ENCODE data around the gene CAP2. TPM values are rescaled to one million over a fixed set of nuclear protein-coding genes. Genes with fewer than 3 reads are reported as not detected.

Gene CAP2
- total and polyA plus RNA-seq, 9 of the 15 experiments (the other 6 are each of a cell fraction or from before 2014, with no cell fraction given) = not detected

DNA sequence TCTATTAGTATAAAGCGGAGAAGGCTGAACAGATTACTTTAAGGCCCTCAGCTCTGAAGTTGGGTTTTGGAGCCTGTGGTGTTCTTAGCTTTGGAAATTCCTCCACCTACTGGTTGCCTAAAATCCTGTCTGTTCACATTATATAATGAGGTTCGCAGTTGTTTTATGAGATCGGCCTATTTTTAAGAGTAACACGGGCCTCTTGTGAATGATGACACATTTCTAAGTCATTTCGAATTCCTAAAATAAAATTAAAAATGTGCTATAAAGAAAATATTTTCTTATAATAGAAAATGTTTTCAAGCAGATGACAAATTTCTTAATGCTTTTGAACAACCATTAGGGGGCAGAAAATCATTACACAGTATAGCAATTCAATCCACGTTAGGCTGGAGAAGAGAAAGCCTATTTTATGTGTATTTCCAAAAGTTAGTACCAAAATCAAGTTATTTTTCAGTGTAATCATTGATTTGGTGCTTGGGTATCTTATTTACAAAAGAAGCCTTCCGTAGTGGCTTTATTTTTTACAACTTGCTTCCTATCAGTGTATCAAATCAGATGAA is 190.9 kb downstream of the CAP2 start (continued):
- TF ChIP-seq, protein P1, sequence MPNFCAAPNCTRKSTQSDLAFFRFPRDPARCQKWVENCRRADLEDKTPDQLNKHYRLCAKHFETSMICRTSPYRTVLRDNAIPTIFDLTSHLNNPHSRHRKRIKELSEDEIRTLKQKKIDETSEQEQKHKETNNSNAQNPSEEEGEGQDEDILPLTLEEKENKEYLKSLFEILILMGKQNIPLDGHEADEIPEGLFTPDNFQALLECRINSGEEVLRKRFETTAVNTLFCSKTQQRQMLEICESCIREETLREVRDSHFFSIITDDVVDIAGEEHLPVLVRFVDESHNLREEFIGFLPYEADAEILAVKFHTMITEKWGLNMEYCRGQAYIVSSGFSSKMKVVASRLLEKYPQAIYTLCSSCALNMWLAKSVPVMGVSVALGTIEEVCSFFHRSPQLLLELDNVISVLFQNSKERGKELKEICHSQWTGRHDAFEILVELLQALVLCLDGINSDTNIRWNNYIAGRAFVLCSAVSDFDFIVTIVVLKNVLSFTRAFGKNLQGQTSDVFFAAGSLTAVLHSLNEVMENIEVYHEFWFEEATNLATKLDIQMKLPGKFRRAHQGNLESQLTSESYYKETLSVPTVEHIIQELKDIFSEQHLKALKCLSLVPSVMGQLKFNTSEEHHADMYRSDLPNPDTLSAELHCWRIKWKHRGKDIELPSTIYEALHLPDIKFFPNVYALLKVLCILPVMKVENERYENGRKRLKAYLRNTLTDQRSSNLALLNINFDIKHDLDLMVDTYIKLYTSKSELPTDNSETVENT (CRISPR knock-in tag; IDR thresholded peaks at IDR 0.05) = no peak
- peak; percentile 9; the same call in 1 of the 2 replicates for TF ChIP-seq KHSRP (IDR thresholded peaks at IDR 0.05)
- no peak for TF ChIP-seq RCOR1 (IDR thresholded peaks at IDR 0.05; ENCODE audit: borderline replicate concordance in 1 of 2, low read depth in 2 of 2, low read length in 2 of 2)
- no peak for TF ChIP-seq EGR1 (conservative IDR thresholded peaks at IDR 0.05)
- TF ChIP-seq, protein P2, sequence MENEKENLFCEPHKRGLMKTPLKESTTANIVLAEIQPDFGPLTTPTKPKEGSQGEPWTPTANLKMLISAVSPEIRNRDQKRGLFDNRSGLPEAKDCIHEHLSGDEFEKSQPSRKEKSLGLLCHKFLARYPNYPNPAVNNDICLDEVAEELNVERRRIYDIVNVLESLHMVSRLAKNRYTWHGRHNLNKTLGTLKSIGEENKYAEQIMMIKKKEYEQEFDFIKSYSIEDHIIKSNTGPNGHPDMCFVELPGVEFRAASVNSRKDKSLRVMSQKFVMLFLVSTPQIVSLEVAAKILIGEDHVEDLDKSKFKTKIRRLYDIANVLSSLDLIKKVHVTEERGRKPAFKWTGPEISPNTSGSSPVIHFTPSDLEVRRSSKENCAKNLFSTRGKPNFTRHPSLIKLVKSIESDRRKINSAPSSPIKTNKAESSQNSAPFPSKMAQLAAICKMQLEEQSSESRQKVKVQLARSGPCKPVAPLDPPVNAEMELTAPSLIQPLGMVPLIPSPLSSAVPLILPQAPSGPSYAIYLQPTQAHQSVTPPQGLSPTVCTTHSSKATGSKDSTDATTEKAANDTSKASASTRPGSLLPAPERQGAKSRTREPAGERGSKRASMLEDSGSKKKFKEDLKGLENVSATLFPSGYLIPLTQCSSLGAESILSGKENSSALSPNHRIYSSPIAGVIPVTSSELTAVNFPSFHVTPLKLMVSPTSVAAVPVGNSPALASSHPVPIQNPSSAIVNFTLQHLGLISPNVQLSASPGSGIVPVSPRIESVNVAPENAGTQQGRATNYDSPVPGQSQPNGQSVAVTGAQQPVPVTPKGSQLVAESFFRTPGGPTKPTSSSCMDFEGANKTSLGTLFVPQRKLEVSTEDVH (IDR thresholded peaks at IDR 0.05; ENCODE audit: low read depth, partially characterized antibody) = no peak
- TF ChIP-seq ZNF75A (CRISPR knock-in tag; IDR thresholded peaks at IDR 0.05) = no peak
- TF ChIP-seq, protein P3, sequence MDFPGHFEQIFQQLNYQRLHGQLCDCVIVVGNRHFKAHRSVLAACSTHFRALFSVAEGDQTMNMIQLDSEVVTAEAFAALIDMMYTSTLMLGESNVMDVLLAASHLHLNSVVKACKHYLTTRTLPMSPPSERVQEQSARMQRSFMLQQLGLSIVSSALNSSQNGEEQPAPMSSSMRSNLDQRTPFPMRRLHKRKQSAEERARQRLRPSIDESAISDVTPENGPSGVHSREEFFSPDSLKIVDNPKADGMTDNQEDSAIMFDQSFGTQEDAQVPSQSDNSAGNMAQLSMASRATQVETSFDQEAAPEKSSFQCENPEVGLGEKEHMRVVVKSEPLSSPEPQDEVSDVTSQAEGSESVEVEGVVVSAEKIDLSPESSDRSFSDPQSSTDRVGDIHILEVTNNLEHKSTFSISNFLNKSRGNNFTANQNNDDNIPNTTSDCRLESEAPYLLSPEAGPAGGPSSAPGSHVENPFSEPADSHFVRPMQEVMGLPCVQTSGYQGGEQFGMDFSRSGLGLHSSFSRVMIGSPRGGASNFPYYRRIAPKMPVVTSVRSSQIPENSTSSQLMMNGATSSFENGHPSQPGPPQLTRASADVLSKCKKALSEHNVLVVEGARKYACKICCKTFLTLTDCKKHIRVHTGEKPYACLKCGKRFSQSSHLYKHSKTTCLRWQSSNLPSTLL (IDR thresholded peaks at IDR 0.05) = no peak
